NCI-H2081 (cell line): ENCODE results near the gene FBXL20.
"Not testable (repeated sequence)": the region's sequence is repeated elsewhere in the genome, so short reads cannot be mapped to it uniquely, and the experiment has no call there.

ENCODE experiments used
- DNase-seq, 2 experiments: peaks; one replicate each; lab custom pipeline; 2025; lab: John Stamatoyannopoulos, UW

FBXL20 gene

DNA sequence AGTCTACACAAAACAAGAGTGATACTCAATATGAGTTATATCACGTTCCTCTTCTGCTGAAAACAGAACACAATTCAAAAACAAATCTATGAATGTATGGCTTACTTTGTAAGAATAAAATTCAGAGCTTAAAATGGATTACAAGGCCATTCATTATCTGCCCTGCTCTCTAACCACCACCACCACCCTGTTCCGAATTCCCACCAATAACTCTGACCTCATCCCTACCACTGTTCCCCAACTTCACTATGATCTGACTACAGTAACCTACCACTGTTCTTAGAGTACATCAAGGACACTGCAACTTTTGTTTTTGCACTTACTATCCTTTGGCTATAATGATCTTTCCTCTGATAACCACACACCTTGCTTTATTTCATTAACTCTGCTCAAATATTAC lies 21.3 kb downstream of the FBXL20 start:
- DNase-seq = no peak

- DNase-seq = no peak
These were observed 25.0 kb downstream of the FBXL20 start for GRCh38 chr17:39376434-39376833.

GRCh38 chr17:39367805-39368204 lies 33.6 kb downstream of the FBXL20 start:
- not testable (repeated sequence) for DNase-seq

DNA sequence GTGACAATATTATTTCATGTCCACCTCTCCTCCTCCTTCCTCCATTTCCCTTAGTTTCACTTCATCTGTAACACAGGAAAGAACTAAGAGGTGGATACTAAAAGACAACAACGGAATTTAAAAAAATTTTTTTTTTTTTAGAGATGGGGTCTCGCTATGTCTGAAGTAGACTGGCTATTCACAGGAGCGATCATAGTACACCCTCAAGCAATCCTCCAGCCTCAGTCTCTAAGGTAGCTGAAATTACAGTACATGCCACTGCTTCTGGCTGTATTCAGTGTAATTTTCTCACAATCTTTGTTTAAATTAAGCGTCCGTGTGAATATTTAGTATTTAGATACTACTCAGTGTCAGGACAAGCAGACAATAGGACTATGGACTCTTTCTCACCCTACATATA lies 35.6 kb downstream of the FBXL20 start:
- no peak for DNase-seq

DNA sequence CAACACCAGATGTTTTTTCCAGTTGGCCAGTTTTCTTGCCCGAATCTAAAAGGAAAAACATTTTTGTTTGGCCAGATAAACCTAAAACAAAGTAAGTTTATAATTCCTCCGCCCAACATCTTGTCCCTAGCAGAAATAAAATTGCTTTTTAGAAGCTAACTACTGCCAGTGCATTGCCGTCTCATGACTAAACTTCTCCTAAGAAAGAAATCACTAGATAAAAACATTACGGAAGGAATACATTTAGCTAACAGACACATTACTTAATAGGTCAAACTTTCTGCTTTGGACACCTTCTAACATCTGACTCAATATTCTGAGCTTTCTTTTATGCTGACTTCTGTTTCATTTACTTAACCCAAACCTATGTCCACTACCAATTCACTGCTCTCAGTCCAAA lies 36.2 kb downstream of the FBXL20 start:
- no peak for DNase-seq

GRCh38 chr17:39364236-39365025 lies 37.0 kb downstream of the FBXL20 start:
- no peak for DNase-seq

- no peak for DNase-seq
These were observed 40.4 kb downstream of the FBXL20 start for GRCh38 chr17:39361064-39361463.

DNA sequence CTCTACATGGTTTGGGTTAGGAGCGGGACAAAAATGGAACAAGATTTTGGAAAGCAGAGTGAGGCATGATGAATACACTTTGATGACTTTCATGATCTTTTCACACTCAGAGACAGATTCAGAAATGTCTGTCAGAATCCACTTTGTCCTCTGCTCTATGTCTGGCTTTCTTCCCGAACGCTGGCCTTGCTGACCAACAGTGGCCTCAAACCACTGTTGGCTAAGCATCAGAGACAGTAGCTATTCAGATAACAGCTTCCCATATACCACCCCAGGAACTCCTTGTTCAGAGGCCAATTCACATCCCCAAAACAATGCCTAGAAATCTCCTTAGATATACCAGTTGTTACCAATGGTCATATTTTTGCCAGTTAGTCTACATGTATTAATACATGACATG lies 40.9 kb downstream of the FBXL20 start:
- DNase-seq = no peak

DNA sequence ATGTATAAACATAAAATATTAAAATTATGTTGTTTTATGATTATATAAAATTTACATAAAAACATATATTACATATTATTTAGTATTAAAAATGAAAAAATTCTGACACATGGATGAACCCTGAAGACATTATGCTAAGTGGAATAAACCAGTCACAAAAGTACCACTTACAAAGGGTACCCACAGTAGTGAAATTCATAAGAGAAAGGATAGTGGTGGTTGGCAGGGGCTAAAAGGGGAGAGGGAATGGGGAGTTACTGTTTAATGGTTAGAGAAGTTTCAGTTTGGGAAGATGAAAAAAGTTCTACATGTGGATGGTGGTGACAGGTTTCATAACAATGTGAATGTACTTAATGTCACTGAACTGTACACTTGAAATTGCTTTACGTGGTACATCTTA lies 41.4 kb downstream of the FBXL20 start:
- DNase-seq = no peak

GRCh38 chr17:39357986-39358385 lies 43.4 kb downstream of the FBXL20 start:
- DNase-seq = no peak

- no peak for DNase-seq
These were observed 43.9 kb downstream of the FBXL20 start for GRCh38 chr17:39357488-39357887.

DNA sequence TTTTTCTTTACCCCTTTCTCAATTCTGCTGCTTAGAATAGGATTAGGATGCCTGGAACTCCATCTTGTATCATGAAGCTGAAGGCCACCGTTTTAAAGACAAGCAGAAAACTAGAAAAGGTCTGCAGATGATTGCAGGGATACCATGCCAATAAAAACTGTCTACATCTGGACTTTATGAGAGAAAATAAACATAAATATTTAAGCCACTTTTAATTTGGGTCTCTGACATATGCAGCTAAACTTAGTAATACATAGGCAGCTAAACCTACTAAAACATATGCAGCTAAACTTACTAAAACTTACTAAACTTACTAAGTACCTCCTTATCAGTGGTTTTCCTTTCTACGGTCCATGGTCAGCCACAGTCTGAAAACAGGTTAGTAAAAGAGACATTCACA lies 48.4 kb downstream of the FBXL20 start:
- DNase-seq = no peak

- DNase-seq = no peak
These were observed 48.9 kb downstream of the FBXL20 start for GRCh38 chr17:39352511-39352910.

DNA sequence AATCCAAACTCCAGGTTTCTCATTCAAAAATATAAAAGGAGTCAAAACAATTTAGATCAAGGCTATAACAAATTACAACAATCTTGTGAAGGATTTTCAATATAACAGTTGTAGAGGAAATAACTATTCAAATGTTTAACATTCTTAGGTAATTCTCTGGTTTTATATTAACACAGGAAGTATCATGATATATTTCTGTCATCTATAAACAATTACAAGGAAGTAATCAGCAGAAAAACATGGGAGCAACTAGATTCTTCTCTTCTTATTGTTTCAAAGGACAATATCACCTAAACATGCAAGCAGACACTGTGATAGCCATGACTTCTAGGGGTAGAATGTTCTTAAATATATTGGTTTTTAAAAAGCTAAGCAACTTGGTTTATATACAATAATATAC lies 49.9 kb downstream of the FBXL20 start:
- DNase-seq = no peak

DNA sequence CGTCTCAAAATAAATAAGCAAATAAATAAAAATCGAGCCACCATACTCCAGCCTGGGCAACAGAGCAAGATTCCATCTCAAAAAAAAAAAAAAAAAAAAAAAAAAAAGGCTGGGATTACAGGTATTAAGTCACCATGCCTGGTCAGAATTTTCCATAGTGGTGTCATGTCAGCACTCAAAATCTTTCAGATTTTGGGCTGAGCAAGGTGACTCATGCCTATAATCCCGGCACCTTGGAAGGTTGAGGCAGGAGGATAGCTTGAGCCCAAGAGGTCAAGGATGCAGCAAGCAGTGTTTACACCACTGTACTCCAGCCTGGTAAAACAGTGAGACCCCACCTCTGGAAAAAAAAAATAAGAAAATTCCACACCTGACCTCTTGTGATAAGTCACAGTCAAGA lies 52.2 kb downstream of the FBXL20 start:
- DNase-seq = no peak

- not testable (repeated sequence) for DNase-seq
These were observed 54.6 kb downstream of the FBXL20 start for GRCh38 chr17:39346863-39347262.

GRCh38 chr17:39341541-39341940 lies 59.9 kb downstream of the FBXL20 start:
- no peak for DNase-seq

GRCh38 chr17:39340731-39341130 lies 60.7 kb downstream of the FBXL20 start:
- no peak for DNase-seq

GRCh38 chr17:39339272-39339671 lies 62.2 kb downstream of the FBXL20 start:
- no peak for DNase-seq

GRCh38 chr17:39337649-39338048 lies 63.8 kb downstream of the FBXL20 start:
- not testable (repeated sequence) for DNase-seq

DNA sequence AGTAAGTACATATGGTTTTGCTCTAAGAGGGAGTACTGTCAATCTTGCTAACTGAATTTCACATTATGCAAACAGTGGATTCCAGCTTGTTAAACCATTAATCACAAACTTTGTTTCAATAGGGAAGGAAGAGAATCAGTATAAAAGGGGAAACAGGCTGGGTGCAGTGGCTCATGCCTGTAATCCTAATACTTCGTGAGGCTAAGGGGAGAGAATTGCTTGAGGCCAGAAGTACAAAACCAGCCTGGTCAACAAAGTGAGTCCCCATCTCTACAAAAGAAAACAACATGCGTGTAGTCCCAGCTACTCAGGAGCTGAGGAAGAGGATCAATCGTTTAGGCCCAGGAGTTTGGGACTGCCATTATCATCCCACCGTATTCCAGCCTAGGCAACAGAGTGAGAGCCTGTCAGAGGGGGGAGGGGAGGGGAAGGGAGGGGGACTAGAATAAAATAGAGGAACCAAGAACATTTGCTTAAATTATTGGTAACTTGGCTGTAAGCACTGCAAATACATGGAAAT lies 65.7 kb downstream of the FBXL20 start:
- no peak for DNase-seq

GRCh38 chr17:39334008-39334744 lies 67.2 kb downstream of the FBXL20 start:
- not testable (repeated sequence) for DNase-seq

DNA sequence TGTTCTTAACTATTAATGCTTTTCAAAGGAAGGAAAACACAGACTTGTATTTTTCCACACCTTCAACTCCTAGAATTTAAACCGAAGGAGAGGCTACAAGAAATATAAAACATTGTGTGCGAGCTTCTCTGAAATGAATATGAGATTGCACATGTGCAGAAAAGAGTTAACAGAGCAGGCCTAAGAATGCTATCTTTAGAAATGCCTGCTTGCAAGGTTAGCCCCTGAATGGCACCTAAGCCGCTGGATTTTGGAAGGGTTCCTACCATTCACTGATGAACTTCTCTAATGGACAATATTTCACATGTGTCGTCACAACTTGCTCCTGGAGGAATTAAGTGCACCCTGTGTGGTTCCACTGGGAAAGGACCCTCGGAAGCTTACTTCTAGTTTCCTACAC lies 69.3 kb downstream of the FBXL20 start:
- DNase-seq = no peak
